Stimulated activated naive CD8-positive, alpha-beta T cell treated with anti-CD3 and anti-CD28 coated beads, Interleukin-15, Interleukin-2, amounts not matched to agents 100 U/mL and 50 U/mL, for 24 hours (primary cell): ENCODE data around the gene ZNF648.
A peak's percentile ranks its signal among the peaks of the same experiment; 100 is the strongest.
"Not testable (repeated sequence)": the region's sequence is repeated elsewhere in the genome, so short reads cannot be mapped to it uniquely, and the experiment has no call there.

Source experiments
- ATAC-seq: fragments of 150-1000 bp; cut with Tn5 transposase; one replicate; pipeline ENCODE4 v1.10.0; 2021
- DNase-seq: peaks from one replicate; pipeline ENCODE4 v3.0.0; 2021

ZNF648 gene

GRCh38 chr1:182069028-182069466 lies 7.5 kb upstream of the ZNF648 start:
- peak; percentile 46 for DNase-seq
- ATAC-seq, result peak; percentile 48

- ATAC-seq, result no peak
- no peak for DNase-seq
Observed at GRCh38 chr1:182066934-182067333, 5.4 kb upstream of the ZNF648 start.

GRCh38 chr1:182065126-182065845 lies 3.8 kb upstream of the ZNF648 start:
- ATAC-seq, result no peak
- no peak for DNase-seq

GRCh38 chr1:182064611-182065010 lies 3.1 kb upstream of the ZNF648 start:
- no peak for ATAC-seq

GRCh38 chr1:182062223-182062622 lies 711 bp upstream of the ZNF648 start:
- no peak for ATAC-seq

More at GRCh38 chr1:182064611-182065010, 3.1 kb upstream of the ZNF648 start:
- no peak for DNase-seq

GRCh38 chr1:182060877-182061276 lies 635 bp downstream of the ZNF648 start:
- DNase-seq, result no peak
- no peak for ATAC-seq

More at GRCh38 chr1:182062223-182062622, 711 bp upstream of the ZNF648 start:
- DNase-seq, result no peak

- DNase-seq (no peak), ATAC-seq (no peak)
Observed at GRCh38 chr1:182059936-182060335, 1.6 kb downstream of the ZNF648 start.

GRCh38 chr1:182056601-182057366 lies 4.7 kb downstream of the ZNF648 start:
- no peak for DNase-seq
- peak; percentile 33 for ATAC-seq

GRCh38 chr1:182054698-182055326 lies 6.7 kb downstream of the ZNF648 start:
- ATAC-seq (no peak), DNase-seq (peak; percentile 72)

GRCh38 chr1:182052355-182052754 lies 9.2 kb downstream of the ZNF648 start:
- ATAC-seq, result no peak
- DNase-seq, result no peak

GRCh38 chr1:182051938-182052337 lies 9.6 kb downstream of the ZNF648 start:
- DNase-seq (no peak), ATAC-seq (no peak)

GRCh38 chr1:182050481-182051448 lies 10.7 kb downstream of the ZNF648 start:
- ATAC-seq, result no peak
- no peak for DNase-seq

- ATAC-seq, result no peak
- no peak for DNase-seq
Observed at GRCh38 chr1:182048562-182048961, 12.9 kb downstream of the ZNF648 start.

GRCh38 chr1:182046763-182047162 lies 14.7 kb downstream of the ZNF648 start:
- ATAC-seq, result peak; percentile 52
- DNase-seq, result no peak

GRCh38 chr1:182045481-182045880 lies 16.0 kb downstream of the ZNF648 start:
- DNase-seq, ATAC-seq: not testable (repeated sequence)

- DNase-seq (no peak), ATAC-seq (no peak)
Observed at GRCh38 chr1:182041615-182042014, 19.9 kb downstream of the ZNF648 start.

- no peak for ATAC-seq
Observed at GRCh38 chr1:182038220-182038619, 23.3 kb downstream of the ZNF648 start.

GRCh38 chr1:182035097-182035770 lies 26.3 kb downstream of the ZNF648 start:
- ATAC-seq (no peak), DNase-seq (peak; percentile 25)

More at GRCh38 chr1:182038220-182038619, 23.3 kb downstream of the ZNF648 start:
- DNase-seq, result no peak

- ATAC-seq (no peak), DNase-seq (no peak)
Observed at GRCh38 chr1:182032251-182032650, 29.3 kb downstream of the ZNF648 start.

GRCh38 chr1:182029379-182030331 lies 31.9 kb downstream of the ZNF648 start:
- DNase-seq (peak; percentile 97), ATAC-seq (peak; percentile 95)
